ENCODE data around the gene ZNF865.

GRCh38 chr19:55643003-55643886, 37.8 kb downstream of the ZNF865 start, which contains the start of gene ZNF581:
- no peak for TF ChIP-seq EZH2 (IDR thresholded peaks at IDR 0.05; ENCODE audit: borderline replicate concordance, insufficient read depth, low read depth, low read length, poor library complexity, severe bottlenecking)
- no peak for TF ChIP-seq CTCF (IDR thresholded peaks at IDR 0.05)
